Measurements from ENCODE around the gene CHRM2. TPM values are rescaled to one million over a fixed set of nuclear protein-coding genes. Genes with fewer than 3 reads are reported as not detected.

Gene CHRM2
- polyA plus RNA-seq, 1 donor from 2014 or later: 0.05 TPM

DNA sequence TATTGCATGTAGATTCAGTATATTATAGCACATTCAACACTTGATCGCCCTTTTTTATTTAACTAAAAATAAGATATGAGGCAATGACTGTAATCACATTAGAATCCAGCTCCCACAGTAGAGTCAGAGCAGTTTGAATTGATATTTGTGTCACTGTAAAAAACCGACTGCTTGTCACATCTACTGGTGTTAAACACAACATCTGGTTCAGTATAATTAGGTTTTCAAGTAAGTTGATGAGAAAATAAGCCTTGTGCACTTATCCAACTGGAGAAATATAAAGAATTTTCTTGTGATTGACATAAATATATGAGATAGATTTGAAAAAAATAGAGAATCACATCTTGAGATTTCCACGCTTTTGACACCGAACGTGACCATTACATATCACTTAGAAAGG is 69.0 kb downstream of the CHRM2 start:
- no peaks in the 10 kb centered on the region for H3K79me2 ChIP-seq (replicated peaks; ENCODE audit: insufficient read depth, low read length)
- H4K20me1 ChIP-seq (ENCODE audit: insufficient read depth): no peaks in the 10 kb centered on the region
- no peaks in the 10 kb centered on the region for H3K9me2 ChIP-seq (ENCODE audit: insufficient read depth, low read length)
- no peak overlapping the region for H3K9ac ChIP-seq (ENCODE audit: low read length)
- H3K27ac ChIP-seq (ENCODE audit: low read length): no peak overlapping the region
- H3K9me3 ChIP-seq (ENCODE audit: low read length): no peaks in the 10 kb centered on the region
- no peaks in the 10 kb centered on the region for H3K27me3 ChIP-seq (ENCODE audit: insufficient read depth, low read depth, low read length)
- no peak overlapping the region for H3K4me3 ChIP-seq (ENCODE audit: low read length)
- H3F3A ChIP-seq (ENCODE audit: insufficient read depth, low read length, poor library complexity, severe bottlenecking): no peaks in the 10 kb centered on the region
- no peaks in the 10 kb centered on the region for H3K36me3 ChIP-seq (ENCODE audit: insufficient read depth, low read length)
- H2AFZ ChIP-seq (ENCODE audit: low read depth, low read length): no peak overlapping the region
- TF ChIP-seq EP300 (conservative IDR thresholded peaks at IDR 0.05; ENCODE audit: poor library complexity, severe bottlenecking) (peak; percentile 94), RAD21 (conservative IDR thresholded peaks at IDR 0.05) (no peak), TAF1 (IDR thresholded peaks at IDR 0.05; ENCODE audit: low read depth) (no peak), POLR2AphosphoS5 (IDR thresholded peaks at IDR 0.05) (peak; percentile 98)
- TF ChIP-seq, protein P1, sequence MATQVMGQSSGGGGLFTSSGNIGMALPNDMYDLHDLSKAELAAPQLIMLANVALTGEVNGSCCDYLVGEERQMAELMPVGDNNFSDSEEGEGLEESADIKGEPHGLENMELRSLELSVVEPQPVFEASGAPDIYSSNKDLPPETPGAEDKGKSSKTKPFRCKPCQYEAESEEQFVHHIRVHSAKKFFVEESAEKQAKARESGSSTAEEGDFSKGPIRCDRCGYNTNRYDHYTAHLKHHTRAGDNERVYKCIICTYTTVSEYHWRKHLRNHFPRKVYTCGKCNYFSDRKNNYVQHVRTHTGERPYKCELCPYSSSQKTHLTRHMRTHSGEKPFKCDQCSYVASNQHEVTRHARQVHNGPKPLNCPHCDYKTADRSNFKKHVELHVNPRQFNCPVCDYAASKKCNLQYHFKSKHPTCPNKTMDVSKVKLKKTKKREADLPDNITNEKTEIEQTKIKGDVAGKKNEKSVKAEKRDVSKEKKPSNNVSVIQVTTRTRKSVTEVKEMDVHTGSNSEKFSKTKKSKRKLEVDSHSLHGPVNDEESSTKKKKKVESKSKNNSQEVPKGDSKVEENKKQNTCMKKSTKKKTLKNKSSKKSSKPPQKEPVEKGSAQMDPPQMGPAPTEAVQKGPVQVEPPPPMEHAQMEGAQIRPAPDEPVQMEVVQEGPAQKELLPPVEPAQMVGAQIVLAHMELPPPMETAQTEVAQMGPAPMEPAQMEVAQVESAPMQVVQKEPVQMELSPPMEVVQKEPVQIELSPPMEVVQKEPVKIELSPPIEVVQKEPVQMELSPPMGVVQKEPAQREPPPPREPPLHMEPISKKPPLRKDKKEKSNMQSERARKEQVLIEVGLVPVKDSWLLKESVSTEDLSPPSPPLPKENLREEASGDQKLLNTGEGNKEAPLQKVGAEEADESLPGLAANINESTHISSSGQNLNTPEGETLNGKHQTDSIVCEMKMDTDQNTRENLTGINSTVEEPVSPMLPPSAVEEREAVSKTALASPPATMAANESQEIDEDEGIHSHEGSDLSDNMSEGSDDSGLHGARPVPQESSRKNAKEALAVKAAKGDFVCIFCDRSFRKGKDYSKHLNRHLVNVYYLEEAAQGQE (IDR thresholded peaks at IDR 0.05; ENCODE audit: borderline replicate concordance): peak; percentile 41
- H3K4me2 ChIP-seq (ENCODE audit: low read length): peak overlapping the region; percentile 28

DNA sequence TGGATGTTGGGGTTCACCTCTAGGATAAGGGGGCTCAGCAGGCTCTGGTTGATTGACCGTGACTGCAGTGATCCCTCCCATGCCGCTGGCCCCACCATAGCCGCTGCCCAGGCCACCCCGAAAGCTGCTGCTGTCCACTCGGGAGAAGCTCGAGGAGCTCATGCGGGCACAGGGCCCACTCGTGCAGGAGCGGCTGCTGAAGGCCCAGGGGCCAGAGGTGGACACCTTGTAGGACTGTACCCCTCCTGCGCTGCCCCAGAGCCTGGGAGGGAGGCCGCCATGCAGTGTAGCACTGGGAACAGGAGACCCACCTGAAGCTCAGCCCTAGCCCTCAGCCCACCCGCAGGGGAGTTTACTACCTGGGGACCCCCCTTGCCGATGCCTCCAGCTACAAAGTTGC is 70.0 kb downstream of the CHRM2 start:
- Histone ChIP-seq H3K9me2 (ENCODE audit: insufficient read depth, low read length) (no peaks in the 10 kb centered on the region), H3K27me3 (ENCODE audit: insufficient read depth, low read depth, low read length) (no peaks in the 10 kb centered on the region), H3K9ac (ENCODE audit: low read length) (no peak overlapping the region), H3K27ac (ENCODE audit: low read length) (no peak overlapping the region), H3F3A (ENCODE audit: insufficient read depth, low read length, poor library complexity, severe bottlenecking) (no peaks in the 10 kb centered on the region), H3K4me3 (ENCODE audit: low read length) (no peak overlapping the region), H3K4me2 (ENCODE audit: low read length) (no peak overlapping the region), H3K36me3 (ENCODE audit: insufficient read depth, low read length) (no peaks in the 10 kb centered on the region), H3K79me2 (replicated peaks; ENCODE audit: insufficient read depth, low read length) (no peaks in the 10 kb centered on the region), H4K20me1 (ENCODE audit: insufficient read depth) (no peaks in the 10 kb centered on the region), H2AFZ (ENCODE audit: low read depth, low read length) (no peak overlapping the region), H3K9me3 (ENCODE audit: low read length) (no peaks in the 10 kb centered on the region)
- TF ChIP-seq, protein P2, sequence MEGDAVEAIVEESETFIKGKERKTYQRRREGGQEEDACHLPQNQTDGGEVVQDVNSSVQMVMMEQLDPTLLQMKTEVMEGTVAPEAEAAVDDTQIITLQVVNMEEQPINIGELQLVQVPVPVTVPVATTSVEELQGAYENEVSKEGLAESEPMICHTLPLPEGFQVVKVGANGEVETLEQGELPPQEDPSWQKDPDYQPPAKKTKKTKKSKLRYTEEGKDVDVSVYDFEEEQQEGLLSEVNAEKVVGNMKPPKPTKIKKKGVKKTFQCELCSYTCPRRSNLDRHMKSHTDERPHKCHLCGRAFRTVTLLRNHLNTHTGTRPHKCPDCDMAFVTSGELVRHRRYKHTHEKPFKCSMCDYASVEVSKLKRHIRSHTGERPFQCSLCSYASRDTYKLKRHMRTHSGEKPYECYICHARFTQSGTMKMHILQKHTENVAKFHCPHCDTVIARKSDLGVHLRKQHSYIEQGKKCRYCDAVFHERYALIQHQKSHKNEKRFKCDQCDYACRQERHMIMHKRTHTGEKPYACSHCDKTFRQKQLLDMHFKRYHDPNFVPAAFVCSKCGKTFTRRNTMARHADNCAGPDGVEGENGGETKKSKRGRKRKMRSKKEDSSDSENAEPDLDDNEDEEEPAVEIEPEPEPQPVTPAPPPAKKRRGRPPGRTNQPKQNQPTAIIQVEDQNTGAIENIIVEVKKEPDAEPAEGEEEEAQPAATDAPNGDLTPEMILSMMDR (IDR thresholded peaks at IDR 0.05; ENCODE audit: poor library complexity, severe bottlenecking): no peak
- no peak for TF ChIP-seq RAD21 (conservative IDR thresholded peaks at IDR 0.05)
- no peak for TF ChIP-seq TAF1 (IDR thresholded peaks at IDR 0.05; ENCODE audit: low read depth)
- no peak for TF ChIP-seq EZH2 (IDR thresholded peaks at IDR 0.05; ENCODE audit: borderline replicate concordance, insufficient read depth, low read length, poor library complexity, severe bottlenecking)

DNA sequence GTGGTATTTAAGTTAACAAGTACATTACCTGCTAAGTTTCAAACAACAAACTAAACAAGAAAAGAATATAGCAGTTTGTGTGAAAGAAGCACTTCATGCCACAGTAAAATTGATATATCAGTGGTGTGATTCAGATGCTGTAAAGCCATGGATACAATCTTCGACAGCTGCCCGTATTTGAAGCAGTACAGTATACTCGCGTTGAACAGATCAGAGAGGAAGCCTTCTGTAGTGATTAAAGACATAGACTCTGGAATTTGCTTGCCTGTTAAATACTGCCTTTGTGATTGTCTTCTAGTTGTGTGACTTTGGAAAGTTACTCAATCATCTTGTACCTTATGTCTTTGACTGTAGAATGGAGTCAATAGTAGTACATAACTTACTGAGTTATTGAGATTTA is 71.7 kb downstream of the CHRM2 start:
- Histone ChIP-seq H3F3A (ENCODE audit: insufficient read depth, low read length, poor library complexity, severe bottlenecking) (no peaks in the 10 kb centered on the region), H3K4me2 (ENCODE audit: low read length) (no peak overlapping the region), H3K36me3 (ENCODE audit: insufficient read depth, low read length) (no peaks in the 10 kb centered on the region), H3K9ac (ENCODE audit: low read length) (no peak overlapping the region), H3K4me3 (ENCODE audit: low read length) (no peak overlapping the region), H3K9me2 (ENCODE audit: insufficient read depth, low read length) (no peaks in the 10 kb centered on the region), H3K27me3 (ENCODE audit: insufficient read depth, low read depth, low read length) (no peaks in the 10 kb centered on the region), H3K27ac (ENCODE audit: low read length) (no peak overlapping the region), H2AFZ (ENCODE audit: low read depth, low read length) (no peak overlapping the region), H3K79me2 (replicated peaks; ENCODE audit: insufficient read depth, low read length) (no peaks in the 10 kb centered on the region), H3K9me3 (ENCODE audit: low read length) (no peaks in the 10 kb centered on the region), H4K20me1 (ENCODE audit: insufficient read depth) (no peaks in the 10 kb centered on the region)
- TF ChIP-seq EP300 (conservative IDR thresholded peaks at IDR 0.05; ENCODE audit: poor library complexity, severe bottlenecking) (no peak), TAF1 (IDR thresholded peaks at IDR 0.05; ENCODE audit: low read depth) (no peak), MXI1 (conservative IDR thresholded peaks at IDR 0.05; ENCODE audit: poor library complexity, severe bottlenecking) (no peak), RAD21 (conservative IDR thresholded peaks at IDR 0.05) (no peak), POLR2AphosphoS5 (IDR thresholded peaks at IDR 0.05) (no peak), SMC3 (conservative IDR thresholded peaks at IDR 0.05; ENCODE audit: poor library complexity) (no peak), EZH2 (IDR thresholded peaks at IDR 0.05; ENCODE audit: borderline replicate concordance, insufficient read depth, low read length, poor library complexity, severe bottlenecking) (no peak)
- TF ChIP-seq, protein P2 (IDR thresholded peaks at IDR 0.05; ENCODE audit: poor library complexity, severe bottlenecking): no peak
- TF ChIP-seq, protein P1 (IDR thresholded peaks at IDR 0.05; ENCODE audit: borderline replicate concordance): no peak

Measured in neural cell (in vitro differentiated cells).